Gastroesophageal sphincter (tissue), 4 donors: ENCODE measurements around the gene TBL2. TPM values are rescaled to one million over a fixed set of nuclear protein-coding genes. Genes with fewer than 3 reads are reported as not detected.
"Not testable (repeated sequence)": the region's sequence is repeated elsewhere in the genome, so short reads cannot be mapped to it uniquely, and the experiment has no call there.

Source experiments
- ATAC-seq: fragments of 150-250 bp; one replicate; pipeline ENCODE4 v1.9.1; 2016; ENCODE audit warnings: mild to moderate bottlenecking, moderate library complexity
- H3K27ac ChIP-seq, 4 donors: fragments of 200-600 bp; sonication (generic) in 3 of 4; 1 replicate in 3 of 4; 2 replicates in 1 of 4; pipeline ENCODE4 v1.5.1; 2016 to 2019
- H3K27me3 ChIP-seq: fragments of 200-600 bp; sonication (generic); one replicate; pipeline ENCODE4 v1.5.1; 2019
- H3K36me3 ChIP-seq, 2 donors: fragments of 200-600 bp; sonication (generic); one replicate each; pipeline ENCODE4 v1.5.1; 2019; ENCODE audit warnings: control low read depth in 1 of 2
- H3K4me1 ChIP-seq, 3 donors: fragments of 200-600 bp; sonication (generic); 1 replicate in 2 of 3; 2 replicates in 1 of 3; pipeline ENCODE4 v1.5.1; 2016 to 2019; ENCODE audit warnings: control low read depth in 2 of 3
- H3K4me3 ChIP-seq, 2 donors: fragments of 200-600 bp; sonication (generic); one replicate each; pipeline ENCODE4 v1.5.1; 2019; ENCODE audit warnings: mild to moderate bottlenecking in 1 of 2, moderate library complexity in 1 of 2
- H3K9me3 ChIP-seq, 3 donors: fragments of 200-600 bp; sonication (generic); one replicate each; pipeline ENCODE4 v1.5.1; 2017 to 2019; ENCODE audit warnings: control low read depth in 2 of 3
- EP300 ChIP-seq: sonication (generic); formaldehyde crosslinking; IDR thresholded peaks from one replicate; pipeline ENCODE4 v1.6.1; 2017; ENCODE audit warnings: antibody characterized with exemption, mild to moderate bottlenecking
- POLR2A ChIP-seq, 2 donors: fragments of 450-650 bp; IDR thresholded peaks; one replicate each; pipeline ENCODE4 v1.6.1; 2017; ENCODE audit warnings: antibody characterized with exemption in 2 of 2, mild to moderate bottlenecking in 2 of 2, moderate library complexity in 1 of 2
- POLR2AphosphoS5 ChIP-seq: sonication (generic); formaldehyde crosslinking; IDR thresholded peaks from one replicate; pipeline ENCODE4 v1.6.1; 2017; ENCODE audit warnings: antibody characterized with exemption
- whole genome bisulfite sequencing, 2 donors: methylation state at CpG; one replicate each; pipeline ENCODE4 v1.1.5; 2018; ENCODE audit warnings: low coverage in 1 of 2; 5-methylcytosine and 5-hydroxymethylcytosine counted together
- total RNA-seq, 4 donors: library from RNA; depleted of rRNA; stranded (reverse); fragments of >200 nt; gene quantifications; one replicate each; pipeline ENCODE4 v1.1.0, GENCODE V29; 2016
- TF ChIP-seq, protein P1 (sequence below), 4 experiments: fragments of 200-600 bp in 2 of 4; fragments of 450-650 bp in 2 of 4; sonication (generic) in 1 of 4; IDR thresholded peaks; one replicate each; pipeline ENCODE4 v1.5.1; 2017 to 2019; ENCODE audit warnings: antibody characterized with exemption in 4 of 4, mild to moderate bottlenecking in 2 of 4, moderate library complexity in 2 of 4

Gene TBL2
- total RNA-seq, 4 donors from 2014 or later = 19.1 to 32.5 (median 28.9) TPM

- Histone ChIP-seq H3K27me3 (no peaks in the 10 kb centered on the region), H3K9me3 (no peaks in the 10 kb centered on the region), H3K36me3 (peaks cover 0 to 94% of the 10 kb centered on the region in 2 donors), H3K4me1 (peaks cover 0 to 19% (median 0%) of the 10 kb centered on the region in 3 donors), H3K4me3 (no peak overlapping the region), H3K27ac (no peak overlapping the region)
- ATAC-seq = no peak
- WGBS, 2 donors = 90 to 93% methylated on average over 5 to 9 of the region's 10 CpGs
- TF ChIP-seq, protein P1, sequence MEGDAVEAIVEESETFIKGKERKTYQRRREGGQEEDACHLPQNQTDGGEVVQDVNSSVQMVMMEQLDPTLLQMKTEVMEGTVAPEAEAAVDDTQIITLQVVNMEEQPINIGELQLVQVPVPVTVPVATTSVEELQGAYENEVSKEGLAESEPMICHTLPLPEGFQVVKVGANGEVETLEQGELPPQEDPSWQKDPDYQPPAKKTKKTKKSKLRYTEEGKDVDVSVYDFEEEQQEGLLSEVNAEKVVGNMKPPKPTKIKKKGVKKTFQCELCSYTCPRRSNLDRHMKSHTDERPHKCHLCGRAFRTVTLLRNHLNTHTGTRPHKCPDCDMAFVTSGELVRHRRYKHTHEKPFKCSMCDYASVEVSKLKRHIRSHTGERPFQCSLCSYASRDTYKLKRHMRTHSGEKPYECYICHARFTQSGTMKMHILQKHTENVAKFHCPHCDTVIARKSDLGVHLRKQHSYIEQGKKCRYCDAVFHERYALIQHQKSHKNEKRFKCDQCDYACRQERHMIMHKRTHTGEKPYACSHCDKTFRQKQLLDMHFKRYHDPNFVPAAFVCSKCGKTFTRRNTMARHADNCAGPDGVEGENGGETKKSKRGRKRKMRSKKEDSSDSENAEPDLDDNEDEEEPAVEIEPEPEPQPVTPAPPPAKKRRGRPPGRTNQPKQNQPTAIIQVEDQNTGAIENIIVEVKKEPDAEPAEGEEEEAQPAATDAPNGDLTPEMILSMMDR (IDR thresholded peaks at IDR 0.05) = no peak
- TF ChIP-seq EP300 (no peak), POLR2AphosphoS5 (no peak), POLR2A (IDR thresholded peaks at IDR 0.05) (no peak)
These were observed 36.7 kb downstream of the TBL2 start for GRCh38 chr7:73541722-73542121.

DNA sequence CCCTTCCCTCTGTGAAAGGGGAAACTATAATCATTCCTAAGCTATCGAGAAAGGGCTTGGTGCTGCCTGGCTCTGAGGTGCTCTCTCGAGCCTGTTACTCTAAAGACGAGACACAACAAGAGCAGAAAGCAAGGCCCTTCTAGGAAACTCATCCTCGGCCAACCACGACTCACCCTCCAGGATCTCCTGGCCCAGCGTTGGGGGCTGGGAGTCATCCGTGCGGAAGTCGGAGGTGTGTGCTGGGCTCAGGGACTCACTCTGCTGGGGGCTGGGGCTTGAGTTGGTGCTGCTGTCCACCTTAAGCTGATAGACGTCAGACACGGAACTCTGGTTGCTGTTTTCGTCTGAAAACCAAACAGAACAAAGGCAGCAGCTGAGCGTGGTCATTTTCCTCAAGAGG, 38.7 kb downstream of the TBL2 start:
- TF ChIP-seq, protein P1 (IDR thresholded peaks at IDR 0.05) = no peak
- TF ChIP-seq POLR2A (IDR thresholded peaks at IDR 0.05) (no peak), POLR2AphosphoS5 (no peak), EP300 (no peak)
- WGBS, 2 donors = 92 to 100% methylated on average over 1 to 6 of the region's 13 CpGs
- H3K36me3 ChIP-seq = peaks cover 0 to 98% of the 10 kb centered on the region in 2 donors
- ATAC-seq = no peak
- no peak overlapping the region for H3K4me3 ChIP-seq
- no peaks in the 10 kb centered on the region for H3K9me3 ChIP-seq
- H3K27me3 ChIP-seq = no peaks in the 10 kb centered on the region
- peaks cover 0 to 5% (median 0%) of the 10 kb centered on the region in 3 donors for H3K4me1 ChIP-seq
- no peak overlapping the region for H3K27ac ChIP-seq

DNA sequence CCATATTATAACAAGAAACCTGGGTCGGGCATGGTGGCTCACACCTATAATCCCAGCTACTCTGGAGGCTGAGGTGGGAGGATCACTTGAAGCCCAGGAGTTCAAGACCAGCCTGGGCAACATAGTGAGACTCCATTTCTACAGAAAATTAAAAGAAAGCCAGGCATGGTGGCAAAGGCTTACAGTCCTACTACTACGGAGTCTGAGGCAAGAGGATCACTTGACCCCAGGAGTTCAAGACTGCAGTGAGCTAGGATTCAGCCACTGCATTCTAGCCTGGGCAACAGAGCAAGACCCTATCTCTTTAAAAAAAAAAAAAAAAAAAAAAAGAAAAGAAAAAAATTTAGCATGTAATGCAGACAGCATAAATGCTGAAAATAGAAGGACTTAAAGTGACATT, 39.9 kb downstream of the TBL2 start:
- WGBS, 2 donors = 100% methylated on average over 1 of the region's 2 CpGs; no CpG with 5 or more reads in 1 of the 2 donors
- H3K36me3 ChIP-seq = peaks cover 0 to 100% of the 10 kb centered on the region in 2 donors

GRCh38 chr7:73537051-73537450, 41.3 kb downstream of the TBL2 start:
- Histone ChIP-seq H3K27me3 (no peaks in the 10 kb centered on the region), H3K4me1 (no peaks in the 10 kb centered on the region), H3K4me3 (no peak overlapping the region), H3K27ac (no peak overlapping the region), H3K9me3 (no peaks in the 10 kb centered on the region), H3K36me3 (peaks cover 0 to 93% of the 10 kb centered on the region in 2 donors)
- ATAC-seq = no peak
- no peak for TF ChIP-seq EP300
- no peak for TF ChIP-seq POLR2AphosphoS5
- TF ChIP-seq, protein P1 (IDR thresholded peaks at IDR 0.05) = no peak
- TF ChIP-seq POLR2A (IDR thresholded peaks at IDR 0.05) = no peak
- 82 to 100% methylated on average over 3 to 7 of the region's 16 CpGs for WGBS, 2 donors

More for the DNA sequence above, 39.9 kb downstream of the TBL2 start:
- H3K4me3 ChIP-seq, H3K27me3 ChIP-seq, H3K9me3 ChIP-seq, H3K27ac ChIP-seq, ATAC-seq, H3K4me1 ChIP-seq: not testable (repeated sequence)

GRCh38 chr7:73536479-73536878, 41.9 kb downstream of the TBL2 start:
- no peak for TF ChIP-seq POLR2AphosphoS5
- TF ChIP-seq EP300 = no peak
- WGBS, 2 donors = 72 to 100% methylated on average over 2 to 5 of the region's 5 CpGs
- no peak overlapping the region for H3K4me3 ChIP-seq
- H3K27me3 ChIP-seq = no peaks in the 10 kb centered on the region
- H3K9me3 ChIP-seq = no peaks in the 10 kb centered on the region
- H3K36me3 ChIP-seq = peaks cover 0 to 87% of the 10 kb centered on the region in 2 donors
- no peak overlapping the region for H3K27ac ChIP-seq
- H3K4me1 ChIP-seq = no peaks in the 10 kb centered on the region
- no peak for ATAC-seq

DNA sequence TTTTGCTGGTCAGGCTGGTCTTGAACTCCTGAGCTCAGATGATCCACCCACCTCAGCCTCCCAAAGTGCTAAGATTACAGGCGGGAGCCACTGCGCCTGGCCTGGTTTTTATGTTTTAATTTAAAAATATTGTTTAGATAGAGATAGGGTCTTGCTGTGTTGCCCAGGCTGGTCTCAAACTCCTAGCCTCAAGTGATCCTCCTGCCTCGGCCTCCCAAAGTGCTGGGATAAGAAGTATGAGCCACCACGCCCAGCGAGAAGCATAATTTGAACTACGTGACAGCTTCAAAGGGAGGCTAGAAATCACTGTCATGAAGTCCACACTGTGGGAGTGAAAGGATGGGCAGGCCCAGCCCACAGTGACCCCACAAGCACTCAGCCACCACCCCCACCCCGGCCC, 42.5 kb downstream of the TBL2 start:
- H3K27me3 ChIP-seq, ATAC-seq, H3K4me3 ChIP-seq, H3K4me1 ChIP-seq, H3K9me3 ChIP-seq, H3K27ac ChIP-seq: not testable (repeated sequence)
- WGBS, 2 donors = 80 to 90% methylated on average over 1 to 6 of the region's 7 CpGs
- H3K36me3 ChIP-seq = peaks cover 0 to 81% of the 10 kb centered on the region in 2 donors
